Measurements from ENCODE around the gene JSRP1.

The JSRP1 gene

DNA sequence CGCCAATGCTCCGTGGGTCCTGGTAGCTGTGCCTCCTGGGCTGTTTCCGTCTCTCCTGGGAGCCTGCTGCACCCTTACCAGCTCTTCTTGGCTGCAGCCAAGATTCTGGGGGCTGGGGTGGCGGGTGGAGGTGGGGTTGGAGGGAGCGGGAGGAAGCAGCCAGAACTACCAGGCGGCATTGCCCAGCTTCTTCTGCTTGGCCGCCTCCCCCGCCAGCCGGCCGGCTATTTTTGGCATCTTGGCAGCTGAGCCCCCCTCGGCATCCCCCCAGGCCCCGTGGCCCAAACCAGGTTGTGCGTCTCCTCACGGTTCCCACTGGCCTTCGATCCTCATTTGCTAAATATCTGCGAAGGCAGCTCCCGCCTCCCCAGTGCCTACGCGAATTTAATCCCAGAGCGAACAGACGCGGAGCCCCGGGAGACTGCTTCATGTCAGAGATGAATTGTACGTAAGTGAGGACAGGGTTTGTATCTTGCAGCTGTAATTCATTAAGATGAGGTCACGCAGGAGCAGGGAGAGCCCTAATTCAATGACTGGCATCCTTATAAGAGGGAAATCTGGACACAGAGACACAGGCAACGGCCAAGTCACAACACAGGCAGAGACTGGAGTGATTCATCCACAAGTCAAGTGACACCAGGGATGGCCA is 38.6 kb upstream of the JSRP1 start:
- no peak for TF ChIP-seq EZH2phosphoT487 (IDR thresholded peaks at IDR 0.05; ENCODE audit: borderline replicate concordance, low read length)
- TF ChIP-seq, protein P1, sequence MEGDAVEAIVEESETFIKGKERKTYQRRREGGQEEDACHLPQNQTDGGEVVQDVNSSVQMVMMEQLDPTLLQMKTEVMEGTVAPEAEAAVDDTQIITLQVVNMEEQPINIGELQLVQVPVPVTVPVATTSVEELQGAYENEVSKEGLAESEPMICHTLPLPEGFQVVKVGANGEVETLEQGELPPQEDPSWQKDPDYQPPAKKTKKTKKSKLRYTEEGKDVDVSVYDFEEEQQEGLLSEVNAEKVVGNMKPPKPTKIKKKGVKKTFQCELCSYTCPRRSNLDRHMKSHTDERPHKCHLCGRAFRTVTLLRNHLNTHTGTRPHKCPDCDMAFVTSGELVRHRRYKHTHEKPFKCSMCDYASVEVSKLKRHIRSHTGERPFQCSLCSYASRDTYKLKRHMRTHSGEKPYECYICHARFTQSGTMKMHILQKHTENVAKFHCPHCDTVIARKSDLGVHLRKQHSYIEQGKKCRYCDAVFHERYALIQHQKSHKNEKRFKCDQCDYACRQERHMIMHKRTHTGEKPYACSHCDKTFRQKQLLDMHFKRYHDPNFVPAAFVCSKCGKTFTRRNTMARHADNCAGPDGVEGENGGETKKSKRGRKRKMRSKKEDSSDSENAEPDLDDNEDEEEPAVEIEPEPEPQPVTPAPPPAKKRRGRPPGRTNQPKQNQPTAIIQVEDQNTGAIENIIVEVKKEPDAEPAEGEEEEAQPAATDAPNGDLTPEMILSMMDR (IDR thresholded peaks at IDR 0.05; ENCODE audit: low read depth, low read length, poor library complexity, severe bottlenecking), result no peak
- Histone ChIP-seq H4K20me1 (ENCODE audit: control insufficient read depth, insufficient read depth, low read depth, low read length) (no peaks in the 10 kb centered on the region), H3K4me3 (ENCODE audit: low read length) (peak overlapping the region; percentile 62; the same call in 1 of the 2 replicates), H3K9me2 (replicated peaks; ENCODE audit: control insufficient read depth, low read length) (no peaks in the 10 kb centered on the region), H3K27me3 (ENCODE audit: control insufficient read depth, low read length) (no peaks in the 10 kb centered on the region), H3K79me2 (ENCODE audit: control insufficient read depth, low read length) (peaks cover 57% of the 10 kb centered on the region), H3K27ac (ENCODE audit: low read depth, low read length) (0 out of 2 replicates have a peak overlapping the region, but pooled peaks have one; percentile 26), H3K4me2 (ENCODE audit: low read length) (peak overlapping the region; percentile 76; the same call in 1 of the 2 replicates), H3K9me3 (ENCODE audit: control insufficient read depth, insufficient read depth, low read length) (no peaks in the 10 kb centered on the region), H3K36me3 (ENCODE audit: control insufficient read depth, low read length) (peaks cover 40% of the 10 kb centered on the region), H3K4me1 (ENCODE audit: control insufficient read depth, low read length) (peaks cover 65% of the 10 kb centered on the region), H3F3A (ENCODE audit: control insufficient read depth, insufficient read depth) (peaks cover 5% of the 10 kb centered on the region)

DNA sequence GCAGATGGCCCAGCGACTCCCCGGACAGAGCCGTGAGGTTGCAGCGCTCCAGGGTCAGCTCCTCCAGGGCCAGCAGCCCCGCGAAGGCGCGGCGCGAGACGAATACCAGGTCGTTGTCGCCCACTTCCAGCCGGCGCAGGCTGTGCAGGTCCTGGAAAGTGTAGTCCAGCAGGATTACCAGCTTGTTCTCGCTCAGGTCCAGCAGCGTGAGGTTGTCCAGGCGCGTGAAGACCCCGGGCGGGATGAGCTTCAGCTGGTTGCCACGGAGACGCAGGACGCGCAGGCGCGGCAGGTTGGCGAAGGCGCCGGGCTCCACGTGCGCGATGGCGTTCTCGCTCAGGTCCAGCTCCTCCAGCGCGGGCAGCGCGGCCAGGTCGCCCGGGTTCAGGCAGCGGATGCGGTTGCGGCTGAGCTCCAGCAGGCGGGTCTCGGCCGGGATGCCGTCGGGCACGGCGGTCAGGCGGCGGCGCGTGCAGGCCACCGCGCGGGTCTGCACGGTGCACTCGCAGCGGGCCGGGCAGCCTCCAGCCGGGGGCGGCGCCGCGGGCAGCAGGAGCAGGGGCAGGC is 35.1 kb upstream of the JSRP1 start:
- TF ChIP-seq, protein P1 (IDR thresholded peaks at IDR 0.05; ENCODE audit: low read depth, low read length, poor library complexity, severe bottlenecking), result no peak
- TF ChIP-seq EZH2phosphoT487 (IDR thresholded peaks at IDR 0.05; ENCODE audit: borderline replicate concordance, low read length), result no peak
- H3F3A ChIP-seq (ENCODE audit: control insufficient read depth, insufficient read depth), result peaks cover 7% of the 10 kb centered on the region
- peaks cover 40% of the 10 kb centered on the region for H3K36me3 ChIP-seq (ENCODE audit: control insufficient read depth, low read length)
- no peaks in the 10 kb centered on the region for H3K27me3 ChIP-seq (ENCODE audit: control insufficient read depth, low read length)
- peak overlapping the region; percentile 72 for H3K4me3 ChIP-seq (ENCODE audit: low read length)
- peak overlapping the region; percentile 97 for H3K27ac ChIP-seq (ENCODE audit: low read depth, low read length)
- no peaks in the 10 kb centered on the region for H4K20me1 ChIP-seq (ENCODE audit: control insufficient read depth, insufficient read depth, low read depth, low read length)
- H3K79me2 ChIP-seq (ENCODE audit: control insufficient read depth, low read length), result peaks cover 60% of the 10 kb centered on the region
- peaks cover 62% of the 10 kb centered on the region for H3K4me1 ChIP-seq (ENCODE audit: control insufficient read depth, low read length)
- no peaks in the 10 kb centered on the region for H3K9me2 ChIP-seq (replicated peaks; ENCODE audit: control insufficient read depth, low read length)
- H3K4me2 ChIP-seq (ENCODE audit: low read length), result peak overlapping the region; percentile 78
- no peaks in the 10 kb centered on the region for H3K9me3 ChIP-seq (ENCODE audit: control insufficient read depth, insufficient read depth, low read length)

DNA sequence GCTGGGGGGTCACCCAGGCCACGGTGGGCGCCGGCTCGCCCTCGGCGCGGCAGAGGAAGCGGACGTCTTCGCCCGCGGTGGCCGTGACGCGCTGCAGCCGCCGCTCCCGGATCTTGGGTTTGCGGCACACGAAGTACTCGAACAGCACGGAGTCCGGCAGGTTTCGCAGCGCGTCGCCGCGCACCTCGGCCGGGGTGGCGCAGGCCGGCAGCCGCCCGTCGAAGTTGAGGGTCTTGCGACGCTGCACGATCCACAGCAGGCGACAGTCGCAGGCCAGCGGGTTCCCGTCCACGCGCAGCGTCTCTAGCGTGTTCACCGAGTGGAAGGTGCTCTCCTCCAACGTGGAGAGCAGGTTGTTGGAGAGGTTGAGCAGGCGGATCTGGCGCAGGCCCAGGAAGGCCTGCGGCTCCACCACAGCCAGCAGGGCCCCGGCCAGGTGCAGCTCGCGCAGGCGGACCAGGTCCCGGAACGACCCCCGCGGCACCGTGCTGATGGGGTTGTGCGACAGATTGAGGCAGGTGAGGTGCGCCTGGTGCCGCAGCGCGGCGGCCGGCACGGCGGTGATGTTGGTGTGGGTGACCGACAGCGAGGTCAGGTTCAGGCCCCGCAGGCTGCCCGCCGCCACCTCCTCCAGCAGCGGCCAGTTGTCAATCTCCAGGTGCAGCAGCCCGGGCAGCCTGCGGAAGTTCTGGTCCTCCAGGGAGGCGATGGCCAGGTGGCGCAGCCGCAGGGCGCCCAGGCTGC is 34.4 kb upstream of the JSRP1 start:
- Histone ChIP-seq H3K79me2 (ENCODE audit: control insufficient read depth, low read length) (peaks cover 55% of the 10 kb centered on the region), H3F3A (ENCODE audit: control insufficient read depth, insufficient read depth) (peaks cover 7% of the 10 kb centered on the region), H3K27ac (ENCODE audit: low read depth, low read length) (peak overlapping the region; percentile 97), H3K36me3 (ENCODE audit: control insufficient read depth, low read length) (peaks cover 34% of the 10 kb centered on the region), H3K4me2 (ENCODE audit: low read length) (peak overlapping the region; percentile 78), H3K9me2 (replicated peaks; ENCODE audit: control insufficient read depth, low read length) (no peaks in the 10 kb centered on the region), H3K27me3 (ENCODE audit: control insufficient read depth, low read length) (no peaks in the 10 kb centered on the region), H4K20me1 (ENCODE audit: control insufficient read depth, insufficient read depth, low read depth, low read length) (no peaks in the 10 kb centered on the region), H3K9me3 (ENCODE audit: control insufficient read depth, insufficient read depth, low read length) (no peaks in the 10 kb centered on the region), H3K4me3 (ENCODE audit: low read length) (peak overlapping the region; percentile 72), H3K4me1 (ENCODE audit: control insufficient read depth, low read length) (peaks cover 55% of the 10 kb centered on the region)
- TF ChIP-seq EZH2phosphoT487 (IDR thresholded peaks at IDR 0.05; ENCODE audit: borderline replicate concordance, low read length), result no peak
- TF ChIP-seq, protein P1 (IDR thresholded peaks at IDR 0.05; ENCODE audit: low read depth, low read length, poor library complexity, severe bottlenecking), result no peak
